Measurements from ENCODE around the gene LRP5.

DNA sequence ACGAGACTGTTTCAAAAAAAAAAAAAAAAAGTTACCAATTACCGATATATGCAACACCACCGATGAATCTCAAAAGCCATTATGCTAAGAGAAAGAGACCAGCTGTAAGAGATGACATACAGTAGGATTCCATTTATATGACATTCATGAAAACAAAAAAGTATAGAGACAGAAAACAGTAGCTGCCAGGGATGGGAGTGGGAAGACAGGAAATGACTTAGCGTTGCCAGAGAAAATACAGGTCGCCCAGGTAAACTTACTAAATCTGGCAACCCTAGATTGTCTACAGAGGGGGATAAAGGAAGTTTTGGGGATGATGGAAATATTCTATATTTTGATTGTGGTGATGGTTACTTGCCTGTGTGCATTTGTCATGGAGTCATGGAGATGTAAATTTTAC, 32.7 kb upstream of the LRP5 start:
- TF ChIP-seq, protein P1, sequence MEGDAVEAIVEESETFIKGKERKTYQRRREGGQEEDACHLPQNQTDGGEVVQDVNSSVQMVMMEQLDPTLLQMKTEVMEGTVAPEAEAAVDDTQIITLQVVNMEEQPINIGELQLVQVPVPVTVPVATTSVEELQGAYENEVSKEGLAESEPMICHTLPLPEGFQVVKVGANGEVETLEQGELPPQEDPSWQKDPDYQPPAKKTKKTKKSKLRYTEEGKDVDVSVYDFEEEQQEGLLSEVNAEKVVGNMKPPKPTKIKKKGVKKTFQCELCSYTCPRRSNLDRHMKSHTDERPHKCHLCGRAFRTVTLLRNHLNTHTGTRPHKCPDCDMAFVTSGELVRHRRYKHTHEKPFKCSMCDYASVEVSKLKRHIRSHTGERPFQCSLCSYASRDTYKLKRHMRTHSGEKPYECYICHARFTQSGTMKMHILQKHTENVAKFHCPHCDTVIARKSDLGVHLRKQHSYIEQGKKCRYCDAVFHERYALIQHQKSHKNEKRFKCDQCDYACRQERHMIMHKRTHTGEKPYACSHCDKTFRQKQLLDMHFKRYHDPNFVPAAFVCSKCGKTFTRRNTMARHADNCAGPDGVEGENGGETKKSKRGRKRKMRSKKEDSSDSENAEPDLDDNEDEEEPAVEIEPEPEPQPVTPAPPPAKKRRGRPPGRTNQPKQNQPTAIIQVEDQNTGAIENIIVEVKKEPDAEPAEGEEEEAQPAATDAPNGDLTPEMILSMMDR (IDR thresholded peaks at IDR 0.05), result no peak
- TF ChIP-seq EP300 (IDR thresholded peaks at IDR 0.05), result no peak
